GM21528 (cell line): ENCODE results near the gene ITFG2.

ENCODE experiments used
- ATAC-seq: cut with Tn5 transposase; IDR thresholded peaks from one replicate; pipeline ENCODE4 v1.9.1; 2021; ENCODE audit warnings: mild to moderate bottlenecking, moderate library complexity; ENCODE audit not compliant: unreplicated experiment, low FRiP score

The ITFG2 gene

DNA sequence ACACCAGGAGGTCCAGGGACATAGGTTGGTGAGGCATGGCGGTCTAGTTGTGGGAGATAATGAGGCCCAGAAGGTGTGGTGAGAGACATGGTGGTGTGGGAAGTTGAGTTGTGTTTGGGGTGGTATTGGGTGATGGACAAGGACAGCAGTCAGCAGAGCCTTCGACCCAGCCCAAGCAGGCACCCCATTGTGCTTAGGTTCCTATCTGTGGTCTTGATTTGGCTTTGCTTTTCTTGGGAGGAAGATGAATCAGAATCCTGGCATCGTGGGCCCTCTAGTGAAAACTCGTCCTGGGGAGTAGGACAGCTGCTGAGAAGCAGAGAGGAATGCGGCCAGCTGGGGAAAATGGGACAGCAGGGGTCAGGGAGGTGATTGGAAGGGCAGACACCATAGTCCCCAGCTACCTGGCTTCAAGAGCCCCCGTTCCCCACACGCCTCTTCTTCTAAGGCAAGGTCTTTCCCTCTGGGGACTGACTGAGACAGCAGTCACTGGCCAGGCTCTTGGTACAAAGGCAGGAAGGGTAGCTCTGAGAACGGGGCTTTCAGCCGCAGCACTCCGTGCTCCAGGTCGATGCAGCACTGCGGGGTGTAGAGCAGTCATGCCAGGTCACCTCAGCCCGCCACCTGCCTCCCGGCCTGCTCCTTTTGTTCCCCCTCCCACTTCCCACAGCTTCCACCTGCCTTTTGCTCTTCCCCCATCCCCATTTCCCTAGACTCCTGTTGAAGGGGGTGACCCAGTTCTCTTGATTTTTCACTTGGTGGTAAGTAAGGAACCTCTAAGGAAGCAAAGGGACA, 14.4 kb downstream of the ITFG2 start:
- ATAC-seq = no peak

DNA sequence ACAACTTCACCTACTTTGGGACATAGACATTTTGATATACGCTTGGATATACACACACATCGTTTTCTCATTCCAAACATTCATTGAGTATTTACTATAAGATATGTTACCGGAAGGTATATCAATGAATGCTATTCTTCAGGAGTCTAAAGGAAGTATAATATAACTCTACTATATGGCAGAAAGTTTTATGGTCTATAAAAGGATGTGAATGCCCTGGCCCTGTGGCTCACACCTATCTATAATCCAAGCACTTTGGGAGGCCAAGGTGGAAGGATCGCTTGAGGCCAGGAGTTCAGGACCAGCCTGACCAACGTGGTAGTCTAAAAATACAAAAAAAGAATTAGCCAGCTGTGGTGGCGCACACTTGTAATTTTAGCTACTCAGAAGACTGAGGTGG, 16.8 kb downstream of the ITFG2 start:
- no peak for ATAC-seq

DNA sequence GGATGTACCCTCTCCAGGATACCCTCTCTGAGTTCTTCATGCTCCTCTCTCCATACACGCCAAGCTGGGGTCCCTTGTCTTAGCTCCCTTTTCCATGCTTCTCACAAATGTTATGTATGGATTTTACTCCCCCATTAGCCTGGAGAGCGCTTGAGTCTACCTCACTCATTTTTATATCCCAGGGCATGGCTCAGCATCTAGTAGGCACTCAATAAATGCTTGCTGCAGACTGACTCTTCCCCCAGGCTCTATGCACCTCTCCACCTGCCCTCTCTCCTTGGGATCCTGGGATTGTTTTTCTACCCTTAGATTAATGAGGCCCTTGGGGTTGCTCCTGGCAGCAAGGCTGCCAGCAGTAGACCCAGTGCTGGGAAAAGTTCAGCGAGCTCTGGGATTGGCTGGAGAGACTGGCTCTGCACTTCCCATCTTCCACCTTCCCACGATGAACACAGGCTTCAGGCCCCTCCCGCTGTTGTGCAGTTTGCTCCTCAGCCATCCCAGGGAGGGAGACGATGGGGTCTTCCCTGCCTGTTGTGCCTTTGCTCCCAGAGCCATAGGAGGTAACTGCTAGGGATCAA, 20.2 kb downstream of the ITFG2 start:
- ATAC-seq = no peak

DNA sequence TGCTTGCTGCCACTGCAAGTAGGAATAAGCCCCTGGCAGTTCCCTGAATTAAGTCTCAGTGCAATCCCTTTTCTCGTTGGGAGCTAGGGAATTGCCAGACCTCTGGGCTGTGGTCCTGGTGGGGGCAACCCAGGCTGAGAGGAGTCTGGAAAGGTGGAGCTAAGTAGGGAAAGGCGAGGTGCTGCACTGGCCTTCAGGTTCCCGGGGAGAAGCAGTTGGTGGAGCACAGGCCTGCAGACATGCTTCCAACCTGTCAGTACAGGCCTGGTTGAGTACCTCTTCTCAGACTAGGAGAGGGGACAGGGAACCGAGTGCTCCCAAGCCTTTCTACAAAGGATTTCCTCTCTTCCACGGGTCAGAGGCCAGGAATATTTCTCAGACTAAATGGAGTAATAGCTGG, 20.9 kb downstream of the ITFG2 start:
- no peak for ATAC-seq

DNA sequence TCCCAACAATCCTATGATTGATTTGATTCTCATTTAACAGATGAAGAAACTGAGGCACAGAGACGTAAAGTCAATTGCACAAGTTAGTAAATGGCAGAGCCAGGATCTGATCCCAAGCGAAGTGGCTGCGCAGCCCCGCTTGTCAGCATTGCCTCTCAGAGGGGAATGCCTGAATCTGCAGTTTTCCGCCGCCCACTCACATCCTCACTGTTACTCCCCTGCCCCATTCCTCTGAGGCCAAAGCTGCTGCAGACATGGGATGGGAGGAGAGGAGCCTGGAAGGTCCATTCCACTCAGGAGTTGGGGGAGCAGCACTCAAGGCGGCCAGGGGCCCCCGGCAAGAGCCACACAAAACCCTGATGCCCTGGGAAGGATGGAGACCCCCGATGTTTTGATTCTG, 21.3 kb downstream of the ITFG2 start:
- no peak for ATAC-seq

DNA sequence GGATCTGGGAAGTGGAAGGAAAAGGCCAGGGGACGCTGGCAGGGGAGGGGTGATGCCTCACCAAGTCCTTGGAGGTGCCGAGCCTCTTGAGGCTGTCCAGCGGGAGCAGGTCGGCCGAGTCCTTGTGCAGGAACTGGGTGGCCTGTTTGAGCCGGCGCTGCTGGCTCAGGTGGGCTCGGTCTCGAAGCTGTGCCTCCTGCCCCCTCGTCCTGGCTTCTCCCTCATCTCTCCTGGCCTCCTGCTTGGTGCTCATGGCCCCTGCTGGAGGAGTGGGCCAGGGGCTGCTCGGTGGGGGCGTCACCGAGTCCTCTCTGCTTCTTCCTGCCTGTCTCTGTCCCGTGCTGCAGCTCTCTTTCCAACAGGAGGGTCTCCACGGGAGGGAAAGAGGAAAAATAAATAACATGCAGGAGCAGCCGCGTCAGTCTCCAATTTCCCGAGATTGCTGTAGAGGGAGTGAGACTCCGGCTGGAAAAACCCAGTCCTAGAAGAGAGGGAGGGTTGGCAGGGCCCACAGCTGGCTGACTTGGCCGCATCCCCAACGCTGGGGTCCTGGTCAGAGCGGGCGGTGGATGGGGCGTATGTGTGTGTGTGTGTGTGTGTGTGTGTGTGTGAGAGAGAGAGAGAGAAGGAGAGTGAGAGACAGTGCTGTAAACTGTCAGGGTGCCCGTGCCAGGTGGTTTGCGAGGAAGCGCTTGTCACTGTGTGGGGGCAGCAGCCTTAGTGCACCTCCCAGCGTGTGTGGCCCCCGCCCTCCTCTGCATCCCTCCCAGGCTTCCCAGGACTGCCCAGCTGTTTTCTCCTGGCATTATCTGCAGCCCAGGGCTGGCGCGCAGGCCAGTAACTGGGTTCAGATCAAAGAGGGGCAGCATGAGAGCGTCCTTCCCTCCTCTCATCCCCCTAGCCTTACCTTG, 22.4 kb downstream of the ITFG2 start, which contains the start of gene NRIP2:
TSS of gene NRIP2 (minus strand) at position 455 of the 911 bp plus-strand sequence. CDS start at position 403, 52 bp downstream.
- no peak for ATAC-seq

DNA sequence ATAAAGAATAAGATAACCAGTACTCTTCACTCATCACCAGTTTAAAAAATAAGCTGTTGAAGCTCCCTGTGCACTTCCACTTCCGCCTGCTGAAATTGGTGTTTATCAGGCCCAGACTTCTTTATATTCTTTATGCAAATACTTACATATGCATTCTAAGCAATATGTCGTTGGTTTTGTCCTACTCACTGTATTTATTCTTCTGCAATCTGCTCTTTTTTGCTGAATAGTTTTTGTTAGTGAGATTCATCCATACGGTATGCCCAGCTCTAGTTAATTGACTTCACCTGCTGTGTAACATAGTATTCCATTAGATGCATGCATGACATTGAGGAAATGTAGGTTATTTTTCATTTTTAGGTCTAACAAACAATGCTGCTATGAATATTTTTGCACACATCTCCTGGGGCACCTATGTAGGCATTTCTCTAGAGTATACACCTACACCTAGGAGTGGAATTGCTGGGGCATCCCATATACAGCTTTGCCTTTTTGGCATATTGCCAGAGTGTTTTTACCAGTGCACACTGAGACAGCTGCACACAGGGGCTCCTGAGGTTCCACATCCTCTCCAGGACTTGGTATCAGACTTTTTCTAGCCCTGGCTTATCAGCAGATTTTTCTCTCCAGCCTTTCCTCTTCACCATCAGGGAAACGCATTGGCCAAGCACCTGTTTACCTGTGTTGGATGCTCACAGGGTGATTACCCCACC, 23.4 kb downstream of the ITFG2 start:
- no peak for ATAC-seq

DNA sequence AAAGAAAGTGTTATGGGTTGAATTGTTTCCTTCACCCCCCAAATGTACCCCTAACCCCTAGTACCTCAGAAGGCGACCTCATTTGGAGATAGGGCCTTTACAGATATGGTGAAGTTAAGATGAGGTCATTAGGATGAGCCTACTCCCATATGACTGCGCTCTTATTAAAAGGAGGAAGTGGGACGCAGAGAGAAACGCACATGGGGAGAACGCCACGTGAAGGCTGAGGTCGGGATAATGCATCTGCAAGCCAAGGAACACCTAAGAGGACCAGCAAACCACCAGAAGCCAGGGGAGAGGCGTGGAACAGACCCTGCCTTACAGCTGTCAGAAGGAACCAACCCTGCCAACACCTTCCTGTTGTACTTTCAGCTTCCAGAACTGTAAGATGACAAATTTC, 24.1 kb downstream of the ITFG2 start:
- no peak for ATAC-seq

DNA sequence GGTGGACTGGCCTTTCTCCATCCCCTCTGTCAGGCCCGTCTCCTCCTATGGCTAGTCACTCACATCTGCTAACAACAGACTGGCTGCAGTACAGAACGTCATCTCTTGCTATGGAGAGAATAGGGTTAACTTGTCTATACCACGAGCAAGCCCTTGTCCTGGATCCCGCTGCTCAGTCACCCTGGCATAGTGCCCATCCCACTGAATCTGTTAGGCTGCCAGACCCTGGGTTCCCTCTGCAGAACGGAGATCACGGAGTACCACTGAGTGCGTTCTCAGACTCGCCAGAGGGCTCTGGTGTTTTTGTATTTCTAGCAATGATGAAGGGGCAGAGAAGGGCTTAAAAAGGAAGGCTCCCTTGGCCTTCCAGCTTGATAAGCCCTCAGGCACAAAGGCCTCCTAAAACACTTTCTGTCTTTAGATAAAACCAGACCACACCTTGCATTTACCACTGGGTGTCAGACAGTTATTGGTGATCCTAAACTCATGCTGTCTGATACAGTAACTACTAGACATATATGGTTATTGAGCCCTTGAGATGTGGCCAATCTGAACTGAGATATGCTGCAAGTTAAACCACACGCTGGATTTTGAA, 28.7 kb downstream of the ITFG2 start:
- ATAC-seq = no peak

DNA sequence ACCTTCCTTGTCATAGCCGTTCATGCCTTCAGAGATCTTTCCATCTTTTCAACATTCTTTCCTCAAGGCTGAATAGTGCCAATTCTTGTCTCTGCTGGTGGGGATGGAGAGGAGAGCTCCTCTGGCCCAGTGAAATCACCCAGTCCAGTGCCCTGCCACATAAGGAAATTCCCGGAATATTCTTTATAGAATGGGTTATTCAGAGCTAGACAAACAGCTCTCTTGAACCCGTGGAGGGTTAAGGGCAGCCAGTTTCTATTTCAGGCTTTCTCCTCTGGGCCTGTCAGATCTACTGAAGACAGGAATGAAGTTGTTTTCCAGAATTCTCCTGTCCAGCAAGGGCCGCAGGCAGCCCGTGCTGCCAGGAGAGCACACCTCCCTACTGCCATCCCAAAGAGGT, 30.5 kb downstream of the ITFG2 start:
- ATAC-seq = no peak

DNA sequence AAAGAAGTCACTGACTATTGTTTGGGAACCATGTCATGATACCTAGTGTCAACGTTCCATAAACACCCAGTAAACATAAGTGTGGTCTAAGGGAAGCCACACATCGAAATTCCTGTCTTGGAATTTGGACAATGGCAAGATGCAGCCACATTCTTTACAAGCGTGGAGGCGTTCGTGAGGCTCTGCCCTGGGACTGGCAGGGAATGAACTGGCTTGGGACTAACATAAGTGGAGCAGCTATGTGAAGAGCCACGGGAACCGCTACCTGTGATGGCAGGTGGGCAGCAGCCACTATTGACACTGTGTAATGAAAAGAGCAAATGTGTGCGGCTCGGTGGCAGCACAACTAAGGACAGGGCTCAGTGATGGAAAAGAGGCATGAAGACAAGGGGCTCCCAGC, 32.3 kb downstream of the ITFG2 start:
- no peak for ATAC-seq

DNA sequence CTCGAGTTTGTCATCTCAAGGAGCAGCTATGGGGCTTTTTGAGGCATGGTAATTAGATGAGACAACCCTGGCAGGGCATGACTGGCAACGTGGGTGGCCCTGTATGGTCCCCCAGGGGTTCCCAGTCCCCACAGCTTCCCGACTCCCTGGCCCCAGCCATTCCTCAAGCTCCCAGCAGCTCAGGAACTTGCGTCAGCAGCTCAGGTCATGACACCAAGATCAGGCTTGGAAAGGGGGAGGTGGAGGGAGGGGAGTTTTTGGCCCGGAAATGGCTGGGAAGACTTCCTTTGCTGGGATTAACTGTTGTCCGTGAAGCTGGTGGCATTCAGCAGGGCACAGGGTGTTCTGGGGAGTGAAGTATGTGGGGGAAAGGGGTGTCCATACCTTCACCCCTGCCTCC, 32.8 kb downstream of the ITFG2 start:
- ATAC-seq = no peak

DNA sequence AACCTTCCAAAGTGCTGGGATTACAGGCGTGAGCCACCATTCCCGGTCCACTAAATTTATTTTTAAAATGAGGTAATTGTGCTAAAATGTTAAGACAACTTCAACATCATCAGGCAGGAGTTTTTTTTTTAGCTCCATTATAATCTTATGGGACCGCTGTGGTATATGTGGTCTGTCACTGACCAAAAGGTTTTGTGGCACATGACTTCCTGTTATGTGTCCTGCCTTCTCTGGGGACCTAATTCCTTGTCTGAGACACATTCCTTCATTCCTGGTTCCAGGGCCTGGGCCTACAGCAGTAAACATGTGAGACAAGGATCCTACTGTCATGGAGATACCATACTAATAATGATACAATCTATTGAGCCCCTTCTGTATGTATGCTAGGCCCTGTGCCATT, 39.5 kb downstream of the ITFG2 start:
- ATAC-seq = no peak

DNA sequence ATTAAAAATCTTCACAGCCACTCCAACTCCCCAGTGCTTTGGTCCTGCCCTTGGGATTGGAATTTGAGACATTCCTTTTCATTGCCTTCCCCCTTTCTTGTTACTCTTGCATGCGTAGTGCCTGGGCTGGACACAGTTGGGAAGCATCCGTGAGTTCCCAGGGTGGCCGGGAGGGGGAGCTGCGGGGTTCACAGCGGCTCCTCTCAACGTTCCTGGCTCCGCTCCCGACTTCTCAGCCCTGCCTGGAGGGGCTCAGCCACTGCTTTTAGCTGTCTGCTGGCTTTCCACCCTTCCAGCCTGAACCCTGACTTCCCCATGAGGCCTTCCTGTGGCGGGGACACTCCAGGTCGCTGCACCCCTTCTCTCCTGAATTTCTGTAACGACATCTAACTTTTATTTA, 41.2 kb downstream of the ITFG2 start:
- ATAC-seq = no peak

DNA sequence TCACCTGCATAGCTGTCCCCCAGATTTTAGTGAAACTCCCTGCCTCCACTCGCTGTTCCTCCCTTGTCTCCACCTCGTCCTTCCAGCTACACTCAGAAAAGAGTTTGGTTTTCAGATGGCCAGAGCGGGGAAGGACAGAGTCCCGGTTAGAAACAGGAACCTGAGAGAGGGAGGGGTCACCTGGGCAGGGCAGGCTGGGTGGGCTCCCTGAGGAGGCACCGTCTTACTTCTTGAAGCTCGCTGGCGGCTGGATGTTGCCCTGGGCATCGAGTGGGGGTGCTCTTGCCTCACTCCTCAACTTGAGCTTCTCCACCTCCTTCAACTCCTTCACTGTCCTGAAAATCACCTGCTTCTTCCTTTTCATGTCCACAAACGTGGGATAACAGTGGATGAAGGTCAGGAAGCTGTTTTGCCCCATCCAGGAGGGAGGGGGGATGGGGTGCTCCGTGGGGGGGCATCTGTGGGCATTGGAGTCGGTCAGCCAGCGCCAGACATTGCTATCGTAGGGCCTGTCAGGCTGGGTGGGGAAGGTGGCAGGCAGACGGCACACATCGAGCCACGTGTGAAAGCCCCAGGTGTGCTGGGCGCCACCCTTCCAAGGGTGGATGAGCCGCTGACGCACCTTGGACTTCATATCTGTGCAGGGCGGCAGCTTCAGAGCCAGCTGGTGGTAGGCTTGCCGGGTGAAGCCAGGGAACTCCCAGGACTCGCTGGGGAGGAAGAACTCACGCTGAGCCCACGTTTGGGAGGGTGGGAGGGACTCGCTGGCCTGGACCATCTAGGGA, 42.4 kb downstream of the ITFG2 start:
- no peak for ATAC-seq

DNA sequence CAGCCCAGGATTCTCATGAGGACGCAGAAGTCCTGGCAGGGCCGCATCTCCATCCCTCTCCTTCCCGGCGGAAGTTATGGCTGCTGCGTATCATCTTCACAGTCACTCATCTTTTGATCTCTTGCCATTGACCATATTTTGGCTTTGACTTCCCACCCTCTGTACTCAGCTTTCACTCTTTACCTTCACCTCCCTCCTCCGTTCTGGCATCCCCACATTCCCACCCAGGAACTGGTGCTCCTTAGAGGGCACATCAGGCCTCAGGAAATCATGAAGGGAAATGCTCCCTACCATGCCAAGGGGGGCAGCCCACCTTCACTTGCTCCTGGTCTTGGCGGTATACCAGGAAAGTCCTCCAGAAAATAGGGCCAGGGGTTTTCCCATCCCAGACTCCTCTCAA, 43.1 kb downstream of the ITFG2 start:
- no peak for ATAC-seq

DNA sequence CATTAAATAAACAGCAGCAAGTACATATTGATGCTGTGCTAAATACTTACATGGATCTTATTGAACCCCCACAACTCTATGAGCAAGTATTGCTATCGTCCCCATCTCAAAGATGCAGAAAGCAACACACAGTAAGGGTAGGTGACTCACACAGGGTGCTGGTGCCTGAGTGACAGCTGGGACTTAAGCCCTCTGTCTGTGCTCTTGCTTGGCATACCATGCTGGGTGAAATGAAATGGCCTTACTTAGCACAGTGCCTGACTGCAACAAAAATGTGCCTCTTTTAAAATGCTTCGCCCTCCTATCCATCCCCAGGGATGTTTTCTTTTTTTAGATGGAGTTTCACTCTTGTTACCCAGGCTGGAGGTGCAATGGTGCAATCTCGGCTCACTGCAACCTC, 43.6 kb downstream of the ITFG2 start:
- ATAC-seq = no peak

DNA sequence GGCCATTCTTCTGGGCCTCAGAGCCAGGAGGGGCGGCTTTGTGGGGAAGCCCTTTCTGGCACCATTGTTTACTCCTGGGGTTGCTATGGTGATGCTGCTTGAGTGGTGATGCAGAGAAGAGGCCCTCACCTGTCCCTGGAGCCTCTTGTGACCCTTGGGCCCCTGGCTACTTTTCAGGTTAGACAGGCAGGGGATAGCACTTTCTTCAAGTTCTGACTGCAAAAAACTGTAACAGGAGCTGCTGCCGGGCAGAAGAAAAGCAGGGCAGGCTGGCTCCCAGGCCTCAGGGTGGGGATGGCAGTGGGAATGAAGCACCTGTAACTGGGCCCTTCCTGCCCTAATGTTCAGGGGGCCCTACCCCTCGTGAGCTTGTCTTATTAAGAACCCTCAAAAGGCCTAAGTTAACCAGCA, 44.6 kb downstream of the ITFG2 start, which contains the start of gene TEX52:
TSS of gene TEX52 (minus strand) at position 19 of the 411 bp plus-strand sequence. CDS start at position 6, 13 bp downstream.
- ATAC-seq = no peak

DNA sequence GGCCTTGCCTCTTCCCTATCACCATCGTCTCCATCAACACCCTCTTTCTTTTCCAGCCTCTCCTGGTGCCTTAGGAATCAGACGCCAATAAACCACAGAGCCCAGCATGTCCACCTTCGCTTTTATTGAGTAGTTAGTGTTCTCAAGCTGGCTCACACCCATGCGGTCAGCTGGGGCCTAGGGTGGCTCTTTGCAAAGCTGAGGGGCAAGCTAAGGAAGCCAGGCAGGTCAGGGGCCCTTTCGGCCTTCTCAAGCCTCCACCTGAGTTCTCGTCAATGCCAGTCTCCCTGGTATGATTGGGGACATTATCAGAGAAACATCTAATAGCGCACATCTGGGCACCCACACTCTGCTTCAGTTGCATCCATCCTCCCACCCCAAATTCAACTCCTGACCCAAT, 45.1 kb downstream of the ITFG2 start:
- ATAC-seq = no peak
